Omental fat pad (tissue), 4 donors: ENCODE results near the gene SPATC1L. TPM values are rescaled to one million over a fixed set of nuclear protein-coding genes. Genes with fewer than 3 reads are reported as not detected.
"Not testable (repeated sequence)": the region's sequence is repeated elsewhere in the genome, so short reads cannot be mapped to it uniquely, and the experiment has no call there.

Experiments
- ATAC-seq: fragments of 150-250 bp; one replicate; pipeline ENCODE4 v1.9.1; 2016; ENCODE audit warnings: mild to moderate bottlenecking, moderate library complexity; ENCODE audit not compliant: low FRiP score
- DNase-seq: peaks from one replicate; pipeline ENCODE4 v3.0.0-alpha.2; 2019; ENCODE audit warnings: low spot score
- total RNA-seq, 4 donors: library from RNA; depleted of rRNA; stranded (reverse); fragments of >200 nt; gene quantifications; one replicate each; pipeline ENCODE4 v1.1.0, GENCODE V29; 2016
- TF ChIP-seq, protein P1 (sequence below), 3 donors: fragments of 450-650 bp; IDR thresholded peaks; one replicate each; pipeline ENCODE4 v1.5.1; 2016 to 2017; ENCODE audit warnings: antibody characterized with exemption in 3 of 3, mild to moderate bottlenecking in 3 of 3, moderate library complexity in 2 of 3

SPATC1L gene
- total RNA-seq, 4 donors from 2014 or later: 0.96 to 8.0 (median 2.8) TPM

DNA sequence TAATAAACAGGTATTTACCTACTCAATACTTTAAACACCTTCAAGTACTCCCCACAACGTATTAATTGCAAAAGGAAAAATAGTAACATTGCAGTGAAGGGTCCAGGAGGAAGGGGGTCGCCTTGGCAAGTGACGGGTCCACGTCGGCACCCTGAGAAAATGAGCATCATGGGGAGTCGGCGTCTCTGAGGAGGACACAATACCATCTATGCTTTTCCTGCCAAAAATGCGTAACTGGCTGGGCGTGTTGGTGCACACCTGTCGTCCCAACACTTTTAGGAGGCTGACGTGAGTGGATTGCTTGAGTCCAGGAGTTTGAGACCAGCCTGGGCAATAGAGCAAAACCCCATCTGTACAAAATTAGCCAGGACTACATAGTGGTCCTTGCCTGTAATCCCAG lies 36.2 kb downstream of the SPATC1L start:
- ATAC-seq (no peak), DNase-seq (no peak)
- TF ChIP-seq, protein P1, sequence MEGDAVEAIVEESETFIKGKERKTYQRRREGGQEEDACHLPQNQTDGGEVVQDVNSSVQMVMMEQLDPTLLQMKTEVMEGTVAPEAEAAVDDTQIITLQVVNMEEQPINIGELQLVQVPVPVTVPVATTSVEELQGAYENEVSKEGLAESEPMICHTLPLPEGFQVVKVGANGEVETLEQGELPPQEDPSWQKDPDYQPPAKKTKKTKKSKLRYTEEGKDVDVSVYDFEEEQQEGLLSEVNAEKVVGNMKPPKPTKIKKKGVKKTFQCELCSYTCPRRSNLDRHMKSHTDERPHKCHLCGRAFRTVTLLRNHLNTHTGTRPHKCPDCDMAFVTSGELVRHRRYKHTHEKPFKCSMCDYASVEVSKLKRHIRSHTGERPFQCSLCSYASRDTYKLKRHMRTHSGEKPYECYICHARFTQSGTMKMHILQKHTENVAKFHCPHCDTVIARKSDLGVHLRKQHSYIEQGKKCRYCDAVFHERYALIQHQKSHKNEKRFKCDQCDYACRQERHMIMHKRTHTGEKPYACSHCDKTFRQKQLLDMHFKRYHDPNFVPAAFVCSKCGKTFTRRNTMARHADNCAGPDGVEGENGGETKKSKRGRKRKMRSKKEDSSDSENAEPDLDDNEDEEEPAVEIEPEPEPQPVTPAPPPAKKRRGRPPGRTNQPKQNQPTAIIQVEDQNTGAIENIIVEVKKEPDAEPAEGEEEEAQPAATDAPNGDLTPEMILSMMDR (IDR thresholded peaks at IDR 0.05): no peak

DNA sequence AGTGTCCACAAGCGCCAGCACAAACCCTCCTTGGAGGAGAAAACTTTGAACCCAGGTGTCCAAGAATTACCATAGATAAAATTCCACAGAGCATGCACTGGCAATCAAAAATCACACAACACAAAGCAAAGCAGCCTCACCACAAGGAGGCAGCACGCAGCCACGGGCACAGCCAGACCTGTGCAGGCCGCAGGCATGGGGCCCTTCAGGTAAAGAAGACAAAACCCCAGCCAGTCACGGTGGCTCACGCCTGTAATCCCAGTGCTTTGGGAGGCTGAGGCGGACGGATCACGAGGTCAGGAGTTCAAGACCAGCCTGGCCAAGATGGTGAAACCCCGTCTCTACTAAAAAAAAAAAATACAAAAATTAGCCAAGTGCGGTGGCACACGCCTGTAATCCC lies 36.8 kb downstream of the SPATC1L start:
- not testable (repeated sequence) for DNase-seq, ATAC-seq

DNA sequence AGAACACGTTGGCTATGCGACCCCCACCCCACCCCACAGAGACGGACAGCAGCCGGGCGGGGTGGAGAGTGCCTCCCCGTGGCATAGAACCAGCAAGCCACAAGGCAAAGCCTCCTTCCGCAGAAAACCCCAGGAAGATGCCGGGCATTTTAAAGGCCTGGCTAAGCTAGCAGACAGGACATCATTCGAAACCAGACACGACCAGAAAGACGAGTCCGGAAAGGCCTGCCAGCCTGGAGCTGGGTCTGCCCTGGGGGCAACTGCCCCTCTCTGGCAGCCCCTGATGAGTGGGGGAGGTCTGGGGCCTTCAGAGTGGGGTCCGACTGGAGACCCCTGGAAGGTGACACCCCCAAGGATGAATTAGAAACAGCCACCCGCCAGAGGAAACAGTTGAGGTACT lies 37.4 kb downstream of the SPATC1L start:
- TF ChIP-seq, protein P1 (IDR thresholded peaks at IDR 0.05): no peak
- ATAC-seq: no peak
- no peak for DNase-seq

DNA sequence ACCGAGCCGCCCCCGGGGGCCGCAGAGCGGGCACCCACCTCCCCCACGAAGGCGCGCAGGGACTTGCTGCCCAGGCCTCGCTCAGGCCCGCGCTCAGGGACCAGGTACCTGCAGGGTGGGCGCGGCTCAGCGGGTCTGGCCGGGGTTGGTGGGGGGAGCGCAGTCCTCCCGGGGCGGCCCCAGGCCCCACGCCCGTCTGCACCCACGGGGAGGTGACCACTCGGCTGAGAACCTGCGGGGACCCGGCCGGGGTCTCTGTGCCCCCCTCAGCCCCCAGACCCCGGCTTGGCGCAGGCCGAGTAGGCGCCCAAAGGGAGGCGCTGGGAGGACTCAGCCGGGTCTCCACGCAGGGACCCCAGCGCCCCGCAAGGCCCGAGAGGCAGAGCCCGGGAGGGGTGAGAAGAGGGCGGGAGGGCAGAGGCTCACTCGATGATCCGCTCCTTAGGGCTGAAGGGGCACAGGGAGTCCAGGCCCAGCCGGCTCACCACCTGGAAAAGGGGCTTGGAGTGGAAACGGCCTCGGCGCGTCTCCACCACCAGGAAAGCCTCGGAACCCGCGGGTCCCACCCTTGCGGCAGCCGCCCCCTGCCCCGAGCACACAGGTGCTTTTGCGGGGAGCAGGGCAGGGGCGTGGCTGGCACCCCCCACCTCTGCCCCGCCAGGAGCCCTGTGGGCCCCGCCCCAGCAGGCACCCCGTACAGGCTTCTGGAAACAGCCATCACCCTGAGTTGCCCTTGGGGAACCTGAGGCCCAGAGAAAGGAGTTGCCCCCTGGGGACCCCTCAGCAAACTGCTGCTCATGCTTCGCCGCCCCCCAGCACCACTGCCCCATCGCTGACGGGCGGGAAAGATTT lies 38.2 kb downstream of the SPATC1L start:
- no peak for DNase-seq

DNA sequence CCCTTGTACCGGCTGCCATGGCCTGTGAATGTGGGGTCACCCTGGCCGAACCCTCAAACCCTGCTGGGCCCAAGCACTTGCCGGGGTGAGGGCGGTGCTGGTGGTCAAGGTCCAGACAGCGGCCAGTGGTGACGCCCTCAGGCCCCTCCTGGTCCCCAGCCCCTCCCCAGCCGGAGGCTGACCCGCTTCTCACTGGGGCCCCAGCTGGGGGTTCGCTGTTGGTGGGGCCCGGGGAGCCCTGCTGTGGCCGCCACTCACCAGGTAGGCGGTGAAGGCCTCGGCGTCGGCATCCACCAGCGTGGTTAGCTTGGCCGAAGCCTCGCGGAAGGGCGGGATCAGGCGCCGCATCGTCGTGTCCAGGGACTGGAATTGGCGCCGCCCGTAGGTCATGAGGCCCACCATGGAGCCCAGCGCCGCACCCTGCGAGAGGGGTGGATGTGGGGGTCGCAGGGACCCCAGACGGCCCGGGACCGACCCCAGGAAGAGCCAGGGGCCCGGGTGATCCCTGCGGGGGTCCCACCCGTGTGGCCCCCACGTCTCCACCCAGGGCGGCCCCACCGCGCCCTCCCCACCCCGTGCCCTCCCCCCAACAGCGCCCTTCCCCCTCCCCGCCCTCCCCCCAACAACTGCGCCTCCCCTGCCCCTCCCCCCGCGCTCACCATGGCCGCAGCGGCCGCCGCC lies 39.0 kb downstream of the SPATC1L start:
- no peak for DNase-seq
- ATAC-seq: no peak
- TF ChIP-seq, protein P1 (IDR thresholded peaks at IDR 0.05): no peak

More for the DNA sequence above, 38.2 kb downstream of the SPATC1L start:
- TF ChIP-seq, protein P1 (IDR thresholded peaks at IDR 0.05): no peak
- ATAC-seq: no peak

DNA sequence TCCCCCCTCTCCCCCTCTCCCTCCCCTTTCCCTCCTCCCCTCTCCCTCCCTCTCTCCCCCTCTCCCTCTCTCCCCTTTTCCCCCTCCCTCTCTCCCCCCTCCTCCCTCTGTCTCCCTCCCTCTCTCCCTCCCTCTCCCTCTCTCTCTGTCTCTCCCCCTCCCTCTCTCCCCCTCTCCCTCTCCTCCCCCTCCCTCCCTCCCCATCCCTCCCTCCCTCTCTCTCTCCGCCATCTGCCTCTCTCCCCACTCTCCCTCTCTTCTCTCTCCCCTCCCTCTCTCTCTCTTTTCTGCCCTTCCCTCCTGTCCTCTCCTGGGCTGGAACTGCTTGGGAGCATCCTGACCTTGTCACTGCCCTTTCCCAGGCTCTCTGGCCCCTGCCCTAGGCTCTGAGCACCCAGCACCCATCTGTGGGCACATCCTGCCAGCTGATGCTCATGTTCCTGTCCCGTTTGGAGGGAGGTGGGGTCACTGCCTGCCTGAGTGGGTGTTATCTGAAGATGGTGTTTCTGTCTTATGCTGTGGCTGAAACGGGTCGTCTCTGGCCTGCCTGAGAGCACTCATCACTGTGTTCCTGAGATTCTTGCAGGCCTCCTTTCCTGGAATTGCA lies 39.7 kb downstream of the SPATC1L start:
- ATAC-seq (no peak), DNase-seq (no peak)
- TF ChIP-seq, protein P1 (IDR thresholded peaks at IDR 0.05): no peak
